ENCODE results near the gene PDE3A.

Gene PDE3A

GRCh38 chr12:20452496-20453010 is 84.2 kb downstream of the PDE3A start:
- FAIRE-seq (no peak), DNase-seq (ENCODE audit: insufficient read length, low spot score) (no peak)

GRCh38 chr12:20453756-20454310 is 85.5 kb downstream of the PDE3A start:
- DNase-seq (ENCODE audit: insufficient read length, low spot score) (no peak), FAIRE-seq (no peak)

GRCh38 chr12:20455001-20455706 is 86.8 kb downstream of the PDE3A start:
- no peak for DNase-seq (ENCODE audit: insufficient read length, low spot score)
- no peak for FAIRE-seq

GRCh38 chr12:20457582-20457981 is 89.2 kb downstream of the PDE3A start:
- FAIRE-seq, result no peak
- DNase-seq (ENCODE audit: insufficient read length, low spot score), result no peak

GRCh38 chr12:20458011-20458410 is 89.7 kb downstream of the PDE3A start:
- FAIRE-seq (no peak), DNase-seq (ENCODE audit: insufficient read length, low spot score) (no peak)

GRCh38 chr12:20459920-20460319 is 91.6 kb downstream of the PDE3A start:
- no peak for DNase-seq (ENCODE audit: insufficient read length, low spot score)
- no peak for FAIRE-seq

- FAIRE-seq (no peak), DNase-seq (ENCODE audit: insufficient read length, low spot score) (no peak)
These were observed 92.6 kb downstream of the PDE3A start for GRCh38 chr12:20460956-20461355.

GRCh38 chr12:20463913-20464524 is 95.7 kb downstream of the PDE3A start:
- FAIRE-seq, result no peak
- DNase-seq (ENCODE audit: insufficient read length, low spot score), result no peak

GRCh38 chr12:20469300-20469699 is 101.0 kb downstream of the PDE3A start:
- FAIRE-seq, result no peak
- DNase-seq (ENCODE audit: insufficient read length, low spot score), result no peak

GRCh38 chr12:20469756-20470155 is 101.4 kb downstream of the PDE3A start:
- DNase-seq (ENCODE audit: insufficient read length, low spot score) (no peak), FAIRE-seq (no peak)

- FAIRE-seq (no peak), DNase-seq (ENCODE audit: insufficient read length, low spot score) (no peak)
These were observed 103.9 kb downstream of the PDE3A start for GRCh38 chr12:20472102-20472782.

- DNase-seq (ENCODE audit: insufficient read length, low spot score) (no peak), FAIRE-seq (no peak)
These were observed 104.8 kb downstream of the PDE3A start for GRCh38 chr12:20473133-20473532.

- FAIRE-seq (no peak), DNase-seq (ENCODE audit: insufficient read length, low spot score) (no peak)
These were observed 105.7 kb downstream of the PDE3A start for GRCh38 chr12:20474016-20474415.

GRCh38 chr12:20474443-20474842 is 106.1 kb downstream of the PDE3A start:
- FAIRE-seq (no peak), DNase-seq (ENCODE audit: insufficient read length, low spot score) (no peak)

GRCh38 chr12:20475542-20475941 is 107.2 kb downstream of the PDE3A start:
- FAIRE-seq, result no peak
- DNase-seq (ENCODE audit: insufficient read length, low spot score), result no peak

GRCh38 chr12:20476551-20476950 is 108.2 kb downstream of the PDE3A start:
- DNase-seq (ENCODE audit: insufficient read length, low spot score) (no peak), FAIRE-seq (no peak)

GRCh38 chr12:20477255-20477654 is 108.9 kb downstream of the PDE3A start:
- no peak for DNase-seq (ENCODE audit: insufficient read length, low spot score)
- FAIRE-seq, result no peak

GRCh38 chr12:20477672-20478071 is 109.3 kb downstream of the PDE3A start:
- DNase-seq (ENCODE audit: insufficient read length, low spot score), result no peak
- no peak for FAIRE-seq

GRCh38 chr12:20482491-20483054 is 114.2 kb downstream of the PDE3A start:
- no peak for FAIRE-seq
- DNase-seq (ENCODE audit: insufficient read length, low spot score), result no peak

GRCh38 chr12:20483776-20484175 is 115.4 kb downstream of the PDE3A start:
- DNase-seq (ENCODE audit: insufficient read length, low spot score) (no peak), FAIRE-seq (no peak)

- no peak for FAIRE-seq
- no peak for DNase-seq (ENCODE audit: insufficient read length, low spot score)
These were observed 117.9 kb downstream of the PDE3A start for GRCh38 chr12:20486233-20486632.

All from GM19239 (cell line).